SK-N-SH (cell line): Measurements from ENCODE around the gene FNDC11. TPM values are rescaled to one million over a fixed set of nuclear protein-coding genes. Genes with fewer than 3 reads are reported as not detected.

Experiments
- CTCF ChIA-PET: fragments of 300-600, 350-600 bp; formaldehyde crosslinking; extraction: SDS; loops from one replicate; lab custom pipeline; 2021; lab: Yijun Ruan, JAX
- POLR2A ChIA-PET: fragments of 350-600 bp; sonication (Branson Sonifier 250); formaldehyde crosslinking; extraction: SDS; loops from one replicate; lab custom pipeline; 2020; ENCODE audit warnings: antibody characterized with exemption, inconsistent platforms; lab: Yijun Ruan, JAX
- DNase-seq: peaks from one replicate; pipeline ENCODE4 v3.0.0; 2012
- H2AFZ ChIP-seq: fragments of 200-600 bp; sonication (generic); 2 replicates; pipeline ENCODE4 v1.8.1; 2016; ENCODE audit warnings: antibody characterized with exemption, mild to moderate bottlenecking, low read depth
- H3F3A ChIP-seq: fragments of 200-600 bp; sonication (generic); replicated peaks from 2 replicates; pipeline ENCODE3; 2016; ENCODE audit warnings: antibody characterized with exemption, mild to moderate bottlenecking; ENCODE audit not compliant: insufficient read depth
- H3K27ac ChIP-seq, 2 experiments: fragments of 200-500 bp in 1 of 2; fragments of 200-600 bp in 1 of 2; sonication (Bioruptor generic) in 1 of 2; sonication (generic), shearing (Covaris generic) in 1 of 2; 2 replicates each; pipeline versions ENCODE4 v1.5.1 to v1.6.1; 2014 to 2016; ENCODE audit warnings: low read depth in 2 of 2, inconsistent platforms in 1 of 2, low read length in 1 of 2, mild to moderate bottlenecking in 1 of 2, mixed read lengths in 1 of 2
- H3K27me3 ChIP-seq: fragments of 200-600 bp; sonication (generic), shearing (Covaris generic); 2 replicates; pipeline ENCODE4 v1.6.1; 2016; ENCODE audit warnings: mixed run types; ENCODE audit not compliant: insufficient read depth
- H3K36me3 ChIP-seq, 2 experiments: fragments of 200-500 bp in 1 of 2; fragments of 200-600 bp in 1 of 2; sonication (Bioruptor generic) in 1 of 2; sonication (generic) in 1 of 2; replicated peaks in 1 of 2; 2 replicates each; pipeline versions ENCODE3 to v1.5.1; 2014 to 2016; ENCODE audit warnings: low read length in 1 of 2, mild to moderate bottlenecking in 1 of 2; ENCODE audit not compliant: insufficient read depth in 2 of 2, control insufficient read depth in 1 of 2
- H3K4me1 ChIP-seq, 2 experiments: fragments of 200-500 bp in 1 of 2; fragments of 200-600 bp in 1 of 2; sonication (Bioruptor generic) in 1 of 2; sonication (generic), shearing (Covaris generic) in 1 of 2; 2 replicates each; pipeline versions ENCODE4 v1.5.1 to v1.6.1; 2014 to 2016; ENCODE audit warnings: low read depth in 1 of 2, low read length in 1 of 2, mixed run types in 1 of 2; ENCODE audit not compliant: insufficient read depth in 2 of 2, control insufficient read depth in 1 of 2
- H3K4me2 ChIP-seq: fragments of 200-600 bp; sonication (generic), shearing (Covaris generic); 2 replicates; pipeline ENCODE4 v1.6.1; 2017; ENCODE audit warnings: mixed run types
- H3K4me3 ChIP-seq, 2 experiments: fragments of 200-500 bp in 1 of 2; fragments of 200-600 bp in 1 of 2; sonication (Bioruptor generic) in 1 of 2; sonication (generic), shearing (Covaris generic) in 1 of 2; 2 replicates each; pipeline versions ENCODE4 v1.5.1 to v1.8.1; 2014 to 2016; ENCODE audit warnings: low read depth in 2 of 2, inconsistent platforms in 1 of 2, low read length in 1 of 2, mild to moderate bottlenecking in 1 of 2, mixed read lengths in 1 of 2, moderate library complexity in 1 of 2
- H3K79me2 ChIP-seq: fragments of 200-600 bp; sonication (generic); 2 replicates; pipeline ENCODE4 v1.8.1; 2017; ENCODE audit warnings: mild to moderate bottlenecking; ENCODE audit not compliant: insufficient read depth
- H3K9ac ChIP-seq: fragments of 200-600 bp; sonication (generic); 2 replicates; pipeline ENCODE4 v1.6.1; 2017; ENCODE audit warnings: mixed run types
- H3K9me2 ChIP-seq: fragments of 200-600 bp; sonication (generic); 2 replicates; pipeline ENCODE4 v1.6.1; 2017; ENCODE audit warnings: mixed run types
- H3K9me3 ChIP-seq: fragments of 200-600 bp; sonication (generic); 2 replicates; pipeline ENCODE4 v1.6.1; 2017; ENCODE audit warnings: mixed run types, mild to moderate bottlenecking, moderate library complexity
- H4K20me1 ChIP-seq: fragments of 200-600 bp; sonication (generic); 2 replicates; pipeline ENCODE4 v1.6.1; 2017; ENCODE audit warnings: mild to moderate bottlenecking, mixed run types; ENCODE audit not compliant: insufficient read depth
- ELF1 ChIP-seq: IDR thresholded peaks from 2 replicates; pipeline ENCODE4 v1.4.0; 2012
- FOXJ3 ChIP-seq: sonication (generic); formaldehyde crosslinking; IDR thresholded peaks from 2 replicates; pipeline ENCODE4 v1.5.1; 2020; ENCODE audit warnings: mild to moderate bottlenecking, missing genetic modification reagents
- NRF1 ChIP-seq: IDR thresholded peaks from 2 replicates; pipeline ENCODE4 v1.6.1; 2012; ENCODE audit warnings: low read depth, mild to moderate bottlenecking, low read length
- RCOR1 ChIP-seq: fragments of 150-350 bp; IDR thresholded peaks from 2 replicates; pipeline ENCODE4 v1.6.1; 2017; ENCODE audit warnings: antibody characterized with exemption, low read length
- SMC3 ChIP-seq: IDR thresholded peaks from 2 replicates; pipeline ENCODE4 v1.6.1; 2012; ENCODE audit warnings: low read depth, low read length, improper control_type of control experiment
- TCF12 ChIP-seq: IDR thresholded peaks from 2 replicates; pipeline ENCODE4 v1.4.0; 2012
- WGBS: methylation state at CpG from one replicate; pipeline ENCODE4 v1.1.6; 2017; ENCODE audit warnings: low lambda C conversion rate; 5-methylcytosine and 5-hydroxymethylcytosine counted together
- polyA plus RNA-seq, 3 experiments: library from polyadenylated mRNA; depleted of rRNA; stranded (reverse); fragments of >200 nt; gene quantifications; 2 replicates each; pipeline ENCODE4 v1.2.3, GENCODE V29; 2012
- TF ChIP-seq, protein P1 (sequence below): IDR thresholded peaks from 2 replicates; pipeline ENCODE4 v1.6.1; 2012; ENCODE audit warnings: mild to moderate bottlenecking, low read depth, low read length, moderate library complexity

The FNDC11 gene
- polyA plus RNA-seq, 1 of the 3 experiments (the other 2 are of a cell fraction), result 5.5 TPM

DNA sequence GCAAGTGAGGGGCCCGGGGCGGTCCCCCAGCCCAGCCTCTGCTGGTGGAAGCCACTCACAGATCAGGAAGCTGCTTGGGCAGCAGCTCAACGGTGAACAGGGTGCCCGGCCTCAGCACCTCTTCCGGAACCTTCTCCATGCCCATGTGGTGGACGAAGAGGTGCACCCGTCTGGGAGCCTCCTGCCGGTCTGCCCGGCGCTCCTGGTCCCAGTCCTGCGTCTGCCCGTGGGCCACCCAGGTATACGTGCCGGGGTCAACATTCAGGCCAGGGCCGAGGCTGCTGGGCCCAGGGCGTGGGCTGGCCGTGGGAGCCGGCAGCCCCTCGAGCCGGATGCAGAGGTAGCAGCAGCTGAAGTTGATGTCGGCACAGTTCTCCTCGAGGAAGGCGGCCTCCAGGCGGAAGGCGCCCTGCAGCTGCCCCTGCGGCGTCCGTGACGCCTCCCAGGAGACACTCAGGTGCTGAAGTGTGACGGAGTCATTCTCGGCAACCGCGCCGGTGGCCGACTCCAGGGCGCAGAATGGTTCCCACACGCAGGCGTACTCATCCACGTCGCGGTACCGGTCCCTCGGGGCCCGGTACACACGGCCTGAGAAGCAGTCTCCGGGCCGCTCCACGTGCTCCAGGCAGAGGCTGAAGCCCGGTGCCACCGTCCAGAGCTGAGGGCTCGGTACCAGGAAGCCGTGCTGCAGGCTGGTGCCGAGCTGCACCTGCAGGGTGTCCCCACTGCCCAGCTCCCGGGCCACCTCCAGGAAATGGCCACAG lies 8.7 kb downstream of the FNDC11 start:
- H3K27me3 ChIP-seq, result no peaks in the 10 kb centered on the region
- H3K36me3 ChIP-seq, result peaks cover 0 to 33% of the 10 kb centered on the region in 2 experiments
- no peak for TF ChIP-seq ELF1
- TF ChIP-seq NRF1, result no peak
- TF ChIP-seq SMC3, result no peak
- no peak for TF ChIP-seq RCOR1
- TF ChIP-seq FOXJ3 (CRISPR knock-in tag), result no peak
- TF ChIP-seq, protein P1, sequence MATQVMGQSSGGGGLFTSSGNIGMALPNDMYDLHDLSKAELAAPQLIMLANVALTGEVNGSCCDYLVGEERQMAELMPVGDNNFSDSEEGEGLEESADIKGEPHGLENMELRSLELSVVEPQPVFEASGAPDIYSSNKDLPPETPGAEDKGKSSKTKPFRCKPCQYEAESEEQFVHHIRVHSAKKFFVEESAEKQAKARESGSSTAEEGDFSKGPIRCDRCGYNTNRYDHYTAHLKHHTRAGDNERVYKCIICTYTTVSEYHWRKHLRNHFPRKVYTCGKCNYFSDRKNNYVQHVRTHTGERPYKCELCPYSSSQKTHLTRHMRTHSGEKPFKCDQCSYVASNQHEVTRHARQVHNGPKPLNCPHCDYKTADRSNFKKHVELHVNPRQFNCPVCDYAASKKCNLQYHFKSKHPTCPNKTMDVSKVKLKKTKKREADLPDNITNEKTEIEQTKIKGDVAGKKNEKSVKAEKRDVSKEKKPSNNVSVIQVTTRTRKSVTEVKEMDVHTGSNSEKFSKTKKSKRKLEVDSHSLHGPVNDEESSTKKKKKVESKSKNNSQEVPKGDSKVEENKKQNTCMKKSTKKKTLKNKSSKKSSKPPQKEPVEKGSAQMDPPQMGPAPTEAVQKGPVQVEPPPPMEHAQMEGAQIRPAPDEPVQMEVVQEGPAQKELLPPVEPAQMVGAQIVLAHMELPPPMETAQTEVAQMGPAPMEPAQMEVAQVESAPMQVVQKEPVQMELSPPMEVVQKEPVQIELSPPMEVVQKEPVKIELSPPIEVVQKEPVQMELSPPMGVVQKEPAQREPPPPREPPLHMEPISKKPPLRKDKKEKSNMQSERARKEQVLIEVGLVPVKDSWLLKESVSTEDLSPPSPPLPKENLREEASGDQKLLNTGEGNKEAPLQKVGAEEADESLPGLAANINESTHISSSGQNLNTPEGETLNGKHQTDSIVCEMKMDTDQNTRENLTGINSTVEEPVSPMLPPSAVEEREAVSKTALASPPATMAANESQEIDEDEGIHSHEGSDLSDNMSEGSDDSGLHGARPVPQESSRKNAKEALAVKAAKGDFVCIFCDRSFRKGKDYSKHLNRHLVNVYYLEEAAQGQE, result no peak
- H3K9me2 ChIP-seq, result no peaks in the 10 kb centered on the region
- H3K27ac ChIP-seq, result no peak overlapping the region
- no peak overlapping the region for H2AFZ ChIP-seq
- no peaks in the 10 kb centered on the region for H3K79me2 ChIP-seq
- H3K4me3 ChIP-seq, result no peak overlapping the region
- no peaks in the 10 kb centered on the region for H4K20me1 ChIP-seq
- no peaks in the 10 kb centered on the region for H3K9me3 ChIP-seq
- ChIA-PET POLR2A (no interaction called here), CTCF (interaction anchor here (1.1 to 2.5 kb wide), 3 partner anchors 25 to 212 kb away, joined by 3 to 10 read pairs (median 5); partner anchors contain the start of genes PPDPF and PTK6)
- H3K9ac ChIP-seq, result no peak overlapping the region
- no peaks in the 10 kb centered on the region for H3F3A ChIP-seq
- H3K4me1 ChIP-seq, result no peaks in the 10 kb centered on the region
- DNase-seq, result no peak
- H3K4me2 ChIP-seq, result no peak overlapping the region
- 90% methylated on average over 6 of the region's 54 CpGs for WGBS

DNA sequence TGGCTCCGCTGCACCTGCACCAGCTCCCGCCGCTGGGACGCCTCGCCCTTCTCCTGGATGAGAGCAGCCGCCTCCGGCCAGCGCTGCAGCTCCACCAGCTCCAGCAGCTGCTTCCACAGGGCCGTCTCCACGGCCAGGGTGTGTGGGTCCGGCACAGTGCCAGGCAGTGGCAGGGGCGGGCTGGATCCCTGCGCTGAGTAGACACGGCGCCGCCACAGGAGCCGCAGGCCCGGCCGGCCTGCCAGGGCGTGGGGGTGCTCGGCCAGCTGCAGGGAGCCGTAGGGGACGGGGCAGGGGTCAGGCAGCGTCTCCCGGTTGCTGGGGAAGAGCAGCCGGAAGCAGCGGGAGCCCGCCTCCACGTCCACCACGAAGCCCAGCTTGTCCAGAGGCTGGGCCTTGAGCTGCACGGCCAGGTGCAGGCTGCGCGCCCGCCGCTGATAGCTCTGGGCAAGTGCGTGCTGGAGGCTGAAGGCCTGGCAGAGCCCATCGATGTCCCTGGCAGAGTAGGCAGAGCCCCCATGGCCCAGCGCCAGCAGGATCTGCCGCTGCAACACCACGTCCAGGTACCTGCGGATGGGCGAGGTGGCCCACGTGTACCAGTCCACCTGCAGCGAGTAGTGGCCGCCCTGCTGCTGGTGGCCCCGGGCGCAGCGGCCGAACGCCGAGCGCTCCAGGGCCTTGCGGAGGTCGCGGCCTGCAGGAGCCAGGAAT lies 9.4 kb downstream of the FNDC11 start:
- no peak for TF ChIP-seq TCF12
- TF ChIP-seq, protein P1, result no peak
- Histone ChIP-seq H2AFZ (no peak overlapping the region), H3K79me2 (no peaks in the 10 kb centered on the region), H3K27me3 (no peaks in the 10 kb centered on the region), H3K27ac (no peak overlapping the region), H3K36me3 (peaks cover 0 to 35% of the 10 kb centered on the region in 2 experiments), H3K9me3 (no peaks in the 10 kb centered on the region), H3F3A (no peaks in the 10 kb centered on the region), H3K9me2 (no peaks in the 10 kb centered on the region), H3K4me1 (no peaks in the 10 kb centered on the region), H3K4me3 (no peak overlapping the region), H3K9ac (no peak overlapping the region), H4K20me1 (no peaks in the 10 kb centered on the region), H3K4me2 (no peak overlapping the region)
- ChIA-PET POLR2A (no interaction called here), CTCF (interaction anchor here (1.1 to 2.5 kb wide), 2 partner anchors 25 to 42 kb away, joined by 3 to 10 read pairs; partner anchors contain the start of genes PPDPF and PTK6)
- no peak for DNase-seq
- WGBS, result 92% methylated on average over 2 of the region's 55 CpGs
